ENCODE measurements around the gene HCRT. TPM values are rescaled to one million over a fixed set of nuclear protein-coding genes. Genes with fewer than 3 reads are reported as not detected.
A peak's percentile ranks its signal among the peaks of the same experiment; 100 is the strongest.

HCRT gene
- total and polyA plus RNA-seq, 2 donors (not counting 1 experiment from before 2014, with no cell fraction given), result not detected

GRCh38 chr17:42192189-42193126 lies 7.2 kb upstream of the HCRT start:
- Histone ChIP-seq H3K79me2 (ENCODE audit: control insufficient read depth, insufficient read depth, low read length) (peaks cover 8% of the 10 kb centered on the region), H3K4me2 (replicated peaks; ENCODE audit: low read depth, low read length, poor library complexity, severe bottlenecking) (peak overlapping the region; percentile 73), H3K36me3 (replicated peaks in 1 of 2; ENCODE audit: control extremely low read depth in 1 of 2, control insufficient read depth in 1 of 2, extremely low read depth in 1 of 2, insufficient read depth in 2 of 2, low read length in 1 of 2) (peaks cover 1 to 7% of the 10 kb centered on the region in 2 experiments), H3K4me1 (ENCODE audit: control insufficient read depth in 2 of 2, insufficient read depth in 2 of 2, low read length in 2 of 2) (peaks cover 17 to 24% of the 10 kb centered on the region in 2 donors), H3K4me3 (ENCODE audit: control extremely low read depth in 1 of 5, extremely low read depth in 1 of 5, insufficient read depth in 1 of 5, low read depth in 2 of 5, low read length in 4 of 5) (no peak overlapping the region), H2AFZ (ENCODE audit: insufficient read depth, low read depth, low read length, poor library complexity, severe bottlenecking) (no peak overlapping the region), H3K27ac (ENCODE audit: low read length in 2 of 2) (no peak overlapping the region), H3K9me3 (ENCODE audit: control extremely low read depth in 1 of 3, control insufficient read depth in 2 of 3, insufficient read depth in 1 of 3, low read length in 2 of 3) (no peaks in the 10 kb centered on the region), H3K27me3 (replicated peaks in 1 of 4; ENCODE audit: control extremely low read depth in 1 of 4, control insufficient read depth in 3 of 4, insufficient read depth in 4 of 4, low read length in 3 of 4) (no peaks in the 10 kb centered on the region), H3K9ac (ENCODE audit: low read length) (no peak overlapping the region), H4K20me1 (ENCODE audit: control insufficient read depth, insufficient read depth, low read length, poor library complexity, severe bottlenecking) (no peaks in the 10 kb centered on the region)
- DNase-seq, result no peak
- ChIA-PET POLR2A (no interaction called here), CTCF (interaction anchor here (1.0 to 2.0 kb wide), 2 partner anchors 9 to 12 kb away, joined by 4 to 20 read pairs; partner anchors contain the start of gene KCNH4)
- intact Hi-C loops (cut with micrococcal nuclease), result loop anchor here (5.0 to 10.0 kb wide), 2 partner anchors 55 to 482 kb away; partner anchors contain the start of gene PLEKHH3
- TF ChIP-seq, protein P1, sequence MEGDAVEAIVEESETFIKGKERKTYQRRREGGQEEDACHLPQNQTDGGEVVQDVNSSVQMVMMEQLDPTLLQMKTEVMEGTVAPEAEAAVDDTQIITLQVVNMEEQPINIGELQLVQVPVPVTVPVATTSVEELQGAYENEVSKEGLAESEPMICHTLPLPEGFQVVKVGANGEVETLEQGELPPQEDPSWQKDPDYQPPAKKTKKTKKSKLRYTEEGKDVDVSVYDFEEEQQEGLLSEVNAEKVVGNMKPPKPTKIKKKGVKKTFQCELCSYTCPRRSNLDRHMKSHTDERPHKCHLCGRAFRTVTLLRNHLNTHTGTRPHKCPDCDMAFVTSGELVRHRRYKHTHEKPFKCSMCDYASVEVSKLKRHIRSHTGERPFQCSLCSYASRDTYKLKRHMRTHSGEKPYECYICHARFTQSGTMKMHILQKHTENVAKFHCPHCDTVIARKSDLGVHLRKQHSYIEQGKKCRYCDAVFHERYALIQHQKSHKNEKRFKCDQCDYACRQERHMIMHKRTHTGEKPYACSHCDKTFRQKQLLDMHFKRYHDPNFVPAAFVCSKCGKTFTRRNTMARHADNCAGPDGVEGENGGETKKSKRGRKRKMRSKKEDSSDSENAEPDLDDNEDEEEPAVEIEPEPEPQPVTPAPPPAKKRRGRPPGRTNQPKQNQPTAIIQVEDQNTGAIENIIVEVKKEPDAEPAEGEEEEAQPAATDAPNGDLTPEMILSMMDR (IDR thresholded peaks at IDR 0.05), result no peak
- no peak for TF ChIP-seq EZH2 (IDR thresholded peaks at IDR 0.05; ENCODE audit: borderline replicate concordance, insufficient read depth, low read depth, low read length, poor library complexity, severe bottlenecking)
- Mint-ChIP-seq H3K27ac (peak overlapping the region; percentile 59), H3K9me3 (ENCODE audit: insufficient read depth) (no peaks in the 10 kb centered on the region), H3K4me1 (peaks cover 28% of the 10 kb centered on the region), H3K4me3 (peak overlapping the region; percentile 99), H3K27me3 (no peaks in the 10 kb centered on the region)
- no peak for ATAC-seq (ENCODE audit: low read depth)
- WGBS (ENCODE audit: insufficient coverage), result 95% methylated on average over 23 of the region's 23 CpGs

- ChIA-PET CTCF (interaction anchor here (3.1 kb wide), 1 partner anchor 10 kb away, joined by 7 read pairs; the partner anchor contains the start of gene KCNH4), POLR2A (no interaction called here)
- Mint-ChIP-seq H3K27ac (no peak overlapping the region), H3K4me1 (peaks cover 26% of the 10 kb centered on the region), H3K27me3 (no peaks in the 10 kb centered on the region), H3K4me3 (no peak overlapping the region), H3K9me3 (ENCODE audit: insufficient read depth) (no peaks in the 10 kb centered on the region)
- Histone ChIP-seq H3K36me3 (replicated peaks in 1 of 2; ENCODE audit: control extremely low read depth in 1 of 2, control insufficient read depth in 1 of 2, extremely low read depth in 1 of 2, insufficient read depth in 2 of 2, low read length in 1 of 2) (peaks cover 1 to 7% of the 10 kb centered on the region in 2 experiments), H3K79me2 (ENCODE audit: control insufficient read depth, insufficient read depth, low read length) (peaks cover 8% of the 10 kb centered on the region), H3K4me1 (ENCODE audit: control insufficient read depth in 2 of 2, insufficient read depth in 2 of 2, low read length in 2 of 2) (peaks cover 17 to 24% of the 10 kb centered on the region in 2 donors), H3K27me3 (replicated peaks in 1 of 4; ENCODE audit: control extremely low read depth in 1 of 4, control insufficient read depth in 3 of 4, insufficient read depth in 4 of 4, low read length in 3 of 4) (no peaks in the 10 kb centered on the region), H3K9ac (ENCODE audit: low read length) (no peak overlapping the region), H4K20me1 (ENCODE audit: control insufficient read depth, insufficient read depth, low read length, poor library complexity, severe bottlenecking) (no peaks in the 10 kb centered on the region), H3K4me3 (ENCODE audit: control extremely low read depth in 1 of 5, extremely low read depth in 1 of 5, insufficient read depth in 1 of 5, low read depth in 2 of 5, low read length in 4 of 5) (no peak overlapping the region), H3K4me2 (replicated peaks; ENCODE audit: low read depth, low read length, poor library complexity, severe bottlenecking) (no peak overlapping the region), H3K9me3 (ENCODE audit: control extremely low read depth in 1 of 3, control insufficient read depth in 2 of 3, insufficient read depth in 1 of 3, low read length in 2 of 3) (no peaks in the 10 kb centered on the region), H2AFZ (ENCODE audit: insufficient read depth, low read depth, low read length, poor library complexity, severe bottlenecking) (no peak overlapping the region), H3K27ac (ENCODE audit: low read length in 2 of 2) (no peak overlapping the region)
- 100% methylated on average over 4 of the region's 5 CpGs for WGBS (ENCODE audit: insufficient coverage)
- DNase-seq (no peak), ATAC-seq (ENCODE audit: low read depth) (no peak)
- TF ChIP-seq EZH2 (IDR thresholded peaks at IDR 0.05; ENCODE audit: borderline replicate concordance, insufficient read depth, low read depth, low read length, poor library complexity, severe bottlenecking), result no peak
- TF ChIP-seq, protein P1 (IDR thresholded peaks at IDR 0.05), result no peak
- intact Hi-C loops (cut with micrococcal nuclease), result loop anchor here (5.0 to 10.0 kb wide), 2 partner anchors 56 to 484 kb away; partner anchors contain the start of gene PLEKHH3
Measured at GRCh38 chr17:42191275-42191608, 6.0 kb upstream of the HCRT start.

All from B cell (primary cell).